COR-L47 (cell line): ENCODE measurements around the gene ZNHIT2.
A peak's percentile ranks its signal among the peaks of the same experiment; 100 is the strongest.
"Not testable (repeated sequence)": the region's sequence is repeated elsewhere in the genome, so short reads cannot be mapped to it uniquely, and the experiment has no call there.

Experiments used
- DNase-seq: peaks from one replicate; lab custom pipeline; 2025; lab: John Stamatoyannopoulos, UW

ZNHIT2 gene

DNA sequence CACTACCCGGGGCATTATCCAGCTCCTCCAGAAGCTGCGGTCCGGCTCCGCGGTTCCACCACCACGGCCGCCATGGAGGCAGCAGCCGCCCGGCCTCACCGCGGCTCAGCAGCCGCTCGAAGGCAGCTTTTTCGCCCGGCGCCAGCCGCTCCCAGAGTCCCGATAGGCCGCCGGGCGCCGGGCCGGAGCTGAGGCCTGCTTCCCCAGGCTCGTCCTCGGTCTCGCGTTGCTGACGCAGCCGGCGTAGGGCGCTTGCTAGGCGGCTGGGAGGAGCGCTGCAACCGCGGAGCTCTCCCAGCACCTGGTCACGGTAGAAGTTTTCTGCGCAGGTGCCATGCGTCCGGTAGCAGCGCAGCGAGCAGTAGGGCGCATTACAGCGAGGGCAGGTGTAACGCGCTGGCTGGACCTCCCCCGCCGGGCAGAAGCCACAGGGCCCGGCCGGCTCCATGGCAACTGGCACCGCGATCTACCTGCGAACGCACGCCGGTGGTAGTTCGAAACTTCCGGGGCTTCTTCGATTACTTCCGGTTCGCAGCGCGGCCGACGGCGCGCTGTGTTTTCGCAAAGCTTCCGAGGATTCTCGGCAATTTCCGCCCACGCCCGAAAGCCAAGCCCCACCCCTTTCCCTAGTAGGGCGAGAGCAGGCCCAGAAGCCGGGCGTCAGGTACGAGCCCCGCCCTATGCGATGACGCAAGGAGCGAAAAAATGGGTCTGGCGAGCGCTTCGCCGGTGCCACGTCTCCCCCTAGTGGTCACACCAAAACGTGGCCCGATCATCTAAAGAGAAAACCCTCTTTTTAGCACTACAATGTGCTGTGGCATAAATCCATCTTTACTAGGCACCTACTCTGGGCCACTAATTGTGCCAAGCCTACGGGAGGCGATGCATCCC, at the start of gene ZNHIT2:
Gene ZNHIT2, minus strand, starts transcription at position 496 of the 891 bp plus-strand sequence. Its CDS starts 48 bp downstream, at position 448.
- peak; percentile 100 for DNase-seq

DNA sequence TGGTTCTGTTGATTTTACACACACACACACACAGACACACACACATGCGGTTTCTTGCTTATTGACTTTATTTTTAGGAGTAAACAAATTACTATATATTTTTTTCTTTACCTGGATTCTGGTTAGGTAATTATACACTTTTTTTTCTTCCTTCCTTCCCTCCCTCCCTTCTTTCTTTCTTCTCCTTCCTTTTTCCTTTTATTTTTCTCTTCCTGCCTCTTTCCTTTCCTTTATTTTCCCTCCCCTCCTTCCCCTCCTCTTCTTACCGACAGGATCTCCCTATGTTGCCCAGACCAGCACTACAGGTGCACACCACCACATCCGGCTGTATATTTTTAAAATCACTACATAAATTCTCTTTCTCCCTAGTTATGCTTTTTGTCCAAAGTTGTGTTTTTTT, 49.4 kb upstream of the ZNHIT2 start:
- no peak for DNase-seq

- DNase-seq, result no peak
Measured at GRCh38 chr11:65165410-65166317, 48.2 kb upstream of the ZNHIT2 start.

- no peak for DNase-seq
Measured at GRCh38 chr11:65163684-65164083, 46.2 kb upstream of the ZNHIT2 start.

GRCh38 chr11:65160643-65161042, 43.1 kb upstream of the ZNHIT2 start:
- DNase-seq, result no peak

GRCh38 chr11:65159012-65159411, 41.5 kb upstream of the ZNHIT2 start:
- DNase-seq, result no peak

- no peak for DNase-seq
Measured at GRCh38 chr11:65157336-65157735, 39.8 kb upstream of the ZNHIT2 start.

DNA sequence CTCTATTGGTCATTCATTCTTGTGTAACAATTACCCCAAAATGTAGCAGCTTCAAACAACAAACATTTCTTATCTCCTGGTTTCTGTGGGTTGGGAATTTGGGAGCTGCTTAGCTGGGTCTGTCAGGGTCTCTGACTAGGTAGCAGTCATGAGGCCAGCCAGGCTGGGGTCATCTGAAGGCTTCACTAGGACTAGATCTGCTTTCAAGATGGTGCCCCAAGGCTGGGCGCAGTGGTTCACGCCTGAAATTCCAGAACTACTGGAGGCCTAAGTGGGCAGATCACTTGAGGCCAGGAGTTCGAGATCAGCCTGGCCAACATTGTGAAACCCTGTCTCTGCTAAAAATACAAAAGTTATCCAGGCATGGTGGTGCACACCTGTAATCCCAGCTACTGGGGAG, 39.4 kb upstream of the ZNHIT2 start:
- no peak for DNase-seq

DNA sequence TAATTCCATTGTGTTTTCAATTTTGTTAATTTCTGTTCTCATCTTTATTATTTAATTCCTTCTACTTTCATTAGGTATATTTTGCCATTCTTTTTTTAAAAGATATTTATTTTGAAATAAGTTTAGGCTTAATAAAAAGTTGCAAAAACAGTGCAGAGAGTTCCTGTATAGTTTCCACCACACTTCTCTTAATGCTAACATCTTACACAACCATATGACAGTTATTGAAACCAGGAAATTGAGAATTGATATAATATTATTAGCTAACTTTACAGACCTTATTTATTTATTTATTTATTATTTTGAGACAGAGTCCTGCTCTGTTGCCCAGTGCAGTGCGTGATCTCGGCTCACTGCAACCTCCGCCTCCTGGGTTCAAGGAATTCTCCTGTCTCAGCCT, 38.8 kb upstream of the ZNHIT2 start:
- DNase-seq, result no peak

- DNase-seq, result no peak
Measured at GRCh38 chr11:65152122-65152521, 34.6 kb upstream of the ZNHIT2 start.

- DNase-seq, result no peak
Measured at GRCh38 chr11:65151331-65151899, 33.9 kb upstream of the ZNHIT2 start.

- peak; percentile 62 for DNase-seq
Measured at GRCh38 chr11:65150509-65151299, 33.2 kb upstream of the ZNHIT2 start.

DNA sequence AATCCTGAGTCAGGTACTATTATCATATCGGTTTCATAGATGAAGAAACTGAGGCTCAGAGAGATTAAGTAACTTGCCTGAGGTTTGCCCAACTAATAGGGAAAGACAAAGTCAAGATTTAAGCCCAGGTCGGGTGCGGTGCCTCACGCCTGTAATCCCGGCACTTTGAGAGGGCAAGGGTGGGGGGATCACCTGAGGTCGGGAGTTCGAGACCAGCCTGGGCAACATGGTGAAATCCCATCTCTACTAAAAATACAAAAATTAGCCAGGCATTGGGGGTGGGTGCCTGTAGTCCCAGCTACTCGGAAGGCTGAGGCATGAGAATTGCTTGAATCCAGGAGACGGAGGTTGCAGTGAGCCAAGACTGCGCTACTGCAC, 32.6 kb upstream of the ZNHIT2 start:
- not testable (repeated sequence) for DNase-seq

DNA sequence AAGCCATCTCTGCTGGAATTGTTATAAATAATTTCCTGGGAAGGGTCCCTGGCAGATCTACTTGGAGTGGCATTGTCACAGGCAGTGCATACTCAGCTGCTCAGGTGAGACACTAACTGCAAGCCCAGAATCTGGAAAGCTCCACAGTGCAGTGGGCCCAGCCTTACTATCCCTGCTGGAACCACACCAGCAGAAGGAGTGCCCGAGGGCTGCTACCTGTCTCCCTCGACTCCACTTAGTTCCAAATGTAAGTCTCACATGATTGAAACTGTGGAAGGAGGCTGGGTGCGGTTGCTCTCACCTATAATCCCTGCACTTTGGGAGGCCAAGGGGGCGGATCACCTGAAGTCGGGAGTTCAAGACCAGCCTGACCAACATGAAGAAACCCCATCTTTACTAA, 31.2 kb upstream of the ZNHIT2 start:
- no peak for DNase-seq

- no peak for DNase-seq
Measured at GRCh38 chr11:65147352-65148075, 30.0 kb upstream of the ZNHIT2 start.

GRCh38 chr11:65141896-65142494, 24.5 kb upstream of the ZNHIT2 start:
- no peak for DNase-seq

- no peak for DNase-seq
Measured at GRCh38 chr11:65136515-65137096, 19.1 kb upstream of the ZNHIT2 start.

DNA sequence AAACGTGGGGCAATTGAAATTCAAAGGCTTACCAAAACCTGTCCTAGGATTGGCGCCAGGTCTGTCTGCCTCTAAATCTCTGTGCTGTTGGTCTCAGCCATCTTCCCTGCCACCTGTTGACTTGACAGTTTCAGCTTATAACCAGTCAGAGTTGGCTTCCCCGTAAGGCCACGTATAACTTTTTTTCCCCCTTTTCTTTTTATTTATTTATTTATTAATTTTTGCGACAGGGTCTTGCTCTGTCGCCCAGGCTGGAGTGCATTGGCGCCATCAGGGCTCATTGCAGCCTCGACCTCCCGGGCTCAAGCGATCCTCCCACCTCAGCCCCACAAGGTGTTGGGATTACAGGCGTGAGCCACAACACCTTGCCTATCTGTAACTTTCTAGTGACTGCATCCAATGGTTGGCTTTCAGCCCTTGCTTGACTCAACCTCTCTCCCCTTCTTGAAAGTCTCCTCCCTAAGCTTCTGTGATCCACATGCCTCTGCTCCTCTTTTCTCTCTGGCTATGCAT, 18.2 kb upstream of the ZNHIT2 start:
- DNase-seq, result no peak

DNA sequence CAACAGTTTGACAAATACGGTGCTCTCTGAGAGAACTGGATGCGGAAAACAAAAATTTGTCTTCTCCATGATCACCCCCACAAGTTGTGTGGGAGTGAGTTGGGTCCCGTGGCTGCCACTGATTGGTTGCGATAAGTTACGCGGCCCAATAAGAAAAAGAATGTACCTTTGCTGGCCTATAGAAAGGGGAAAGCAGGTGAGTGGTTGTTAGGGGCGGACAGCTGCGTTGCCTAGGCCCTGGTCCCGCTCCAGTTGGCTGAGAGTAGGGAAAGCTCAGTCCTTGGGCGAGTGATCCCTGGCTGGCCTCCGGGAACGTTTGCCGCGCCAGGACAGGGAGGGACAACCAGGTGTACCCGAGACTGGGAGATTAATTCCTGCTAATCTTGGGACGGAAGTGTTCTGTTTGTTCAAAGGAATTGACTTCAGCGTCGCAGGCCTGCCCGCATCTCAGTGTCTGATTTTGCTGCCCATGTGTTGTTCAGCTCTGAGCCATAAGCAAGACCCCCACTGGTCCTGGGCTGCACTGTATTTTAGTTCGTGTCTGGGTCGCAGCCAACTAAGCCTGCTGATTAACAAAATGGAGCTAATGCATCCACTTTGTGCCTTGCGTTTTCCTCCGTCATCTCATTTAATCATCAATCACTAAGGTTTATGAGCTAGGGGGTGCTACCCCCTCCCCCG, 17.6 kb upstream of the ZNHIT2 start:
- peak; percentile 97 for DNase-seq
